SK-N-SH (cell line): ENCODE measurements around the gene BBS2. TPM values are rescaled to one million over a fixed set of nuclear protein-coding genes. Genes with fewer than 3 reads are reported as not detected.

Source experiments
- CTCF ChIA-PET: fragments of 300-600, 350-600 bp; formaldehyde crosslinking; extraction: SDS; loops from one replicate; lab custom pipeline; 2021; lab: Yijun Ruan, JAX
- POLR2A ChIA-PET: fragments of 350-600 bp; sonication (Branson Sonifier 250); formaldehyde crosslinking; extraction: SDS; loops from one replicate; lab custom pipeline; 2020; ENCODE audit warnings: antibody characterized with exemption, inconsistent platforms; lab: Yijun Ruan, JAX
- DNase-seq: peaks from one replicate; pipeline ENCODE4 v3.0.0; 2012
- H2AFZ ChIP-seq: fragments of 200-600 bp; sonication (generic); 2 replicates; pipeline ENCODE4 v1.8.1; 2016; ENCODE audit warnings: antibody characterized with exemption, mild to moderate bottlenecking, low read depth
- H3F3A ChIP-seq: fragments of 200-600 bp; sonication (generic); replicated peaks from 2 replicates; pipeline ENCODE3; 2016; ENCODE audit warnings: antibody characterized with exemption, mild to moderate bottlenecking; ENCODE audit not compliant: insufficient read depth
- H3K27ac ChIP-seq, 2 experiments: fragments of 200-500 bp in 1 of 2; fragments of 200-600 bp in 1 of 2; sonication (Bioruptor generic) in 1 of 2; sonication (generic), shearing (Covaris generic) in 1 of 2; 2 replicates each; pipeline versions ENCODE4 v1.5.1 to v1.6.1; 2014 to 2016; ENCODE audit warnings: low read depth in 2 of 2, inconsistent platforms in 1 of 2, low read length in 1 of 2, mild to moderate bottlenecking in 1 of 2, mixed read lengths in 1 of 2
- H3K27me3 ChIP-seq: fragments of 200-600 bp; sonication (generic), shearing (Covaris generic); 2 replicates; pipeline ENCODE4 v1.6.1; 2016; ENCODE audit warnings: mixed run types; ENCODE audit not compliant: insufficient read depth
- H3K36me3 ChIP-seq, 2 experiments: fragments of 200-500 bp in 1 of 2; fragments of 200-600 bp in 1 of 2; sonication (Bioruptor generic) in 1 of 2; sonication (generic) in 1 of 2; replicated peaks in 1 of 2; 2 replicates each; pipeline versions ENCODE3 to v1.5.1; 2014 to 2016; ENCODE audit warnings: low read length in 1 of 2, mild to moderate bottlenecking in 1 of 2; ENCODE audit not compliant: insufficient read depth in 2 of 2, control insufficient read depth in 1 of 2
- H3K4me1 ChIP-seq, 2 experiments: fragments of 200-500 bp in 1 of 2; fragments of 200-600 bp in 1 of 2; sonication (Bioruptor generic) in 1 of 2; sonication (generic), shearing (Covaris generic) in 1 of 2; 2 replicates each; pipeline versions ENCODE4 v1.5.1 to v1.6.1; 2014 to 2016; ENCODE audit warnings: low read depth in 1 of 2, low read length in 1 of 2, mixed run types in 1 of 2; ENCODE audit not compliant: insufficient read depth in 2 of 2, control insufficient read depth in 1 of 2
- H3K4me2 ChIP-seq: fragments of 200-600 bp; sonication (generic), shearing (Covaris generic); 2 replicates; pipeline ENCODE4 v1.6.1; 2017; ENCODE audit warnings: mixed run types
- H3K4me3 ChIP-seq, 2 experiments: fragments of 200-500 bp in 1 of 2; fragments of 200-600 bp in 1 of 2; sonication (Bioruptor generic) in 1 of 2; sonication (generic), shearing (Covaris generic) in 1 of 2; 2 replicates each; pipeline versions ENCODE4 v1.5.1 to v1.8.1; 2014 to 2016; ENCODE audit warnings: low read depth in 2 of 2, inconsistent platforms in 1 of 2, low read length in 1 of 2, mild to moderate bottlenecking in 1 of 2, mixed read lengths in 1 of 2, moderate library complexity in 1 of 2
- H3K79me2 ChIP-seq: fragments of 200-600 bp; sonication (generic); 2 replicates; pipeline ENCODE4 v1.8.1; 2017; ENCODE audit warnings: mild to moderate bottlenecking; ENCODE audit not compliant: insufficient read depth
- H3K9ac ChIP-seq: fragments of 200-600 bp; sonication (generic); 2 replicates; pipeline ENCODE4 v1.6.1; 2017; ENCODE audit warnings: mixed run types
- H3K9me2 ChIP-seq: fragments of 200-600 bp; sonication (generic); 2 replicates; pipeline ENCODE4 v1.6.1; 2017; ENCODE audit warnings: mixed run types
- H3K9me3 ChIP-seq: fragments of 200-600 bp; sonication (generic); 2 replicates; pipeline ENCODE4 v1.6.1; 2017; ENCODE audit warnings: mixed run types, mild to moderate bottlenecking, moderate library complexity
- H4K20me1 ChIP-seq: fragments of 200-600 bp; sonication (generic); 2 replicates; pipeline ENCODE4 v1.6.1; 2017; ENCODE audit warnings: mild to moderate bottlenecking, mixed run types; ENCODE audit not compliant: insufficient read depth
- ELF1 ChIP-seq: IDR thresholded peaks from 2 replicates; pipeline ENCODE4 v1.4.0; 2012
- EP300 ChIP-seq, 2 experiments: IDR thresholded peaks; 2 replicates each; pipeline versions ENCODE4 v1.4.0 to v1.6.1; 2012; ENCODE audit warnings: borderline replicate concordance in 1 of 2, low read depth in 1 of 2, low read length in 1 of 2
- FOSL2 ChIP-seq: IDR thresholded peaks from 2 replicates; pipeline ENCODE4 v1.4.0; 2012; ENCODE audit warnings: low read depth, mild to moderate bottlenecking, moderate library complexity, borderline replicate concordance
- FOXJ3 ChIP-seq: sonication (generic); formaldehyde crosslinking; IDR thresholded peaks from 2 replicates; pipeline ENCODE4 v1.5.1; 2020; ENCODE audit warnings: mild to moderate bottlenecking, missing genetic modification reagents
- GATA2 ChIP-seq: sonication (generic); formaldehyde crosslinking; IDR thresholded peaks from 2 replicates; pipeline ENCODE4 v1.5.0; 2020; ENCODE audit warnings: mild to moderate bottlenecking, missing genetic modification reagents
- JUND ChIP-seq: IDR thresholded peaks from 2 replicates; pipeline ENCODE4 v1.4.0; 2012
- MEF2A ChIP-seq: IDR thresholded peaks from 2 replicates; pipeline ENCODE4 v1.4.0; 2012; ENCODE audit warnings: low read depth, borderline replicate concordance
- NRF1 ChIP-seq: IDR thresholded peaks from 2 replicates; pipeline ENCODE4 v1.6.1; 2012; ENCODE audit warnings: low read depth, mild to moderate bottlenecking, low read length
- RAD21 ChIP-seq: IDR thresholded peaks from 2 replicates; pipeline ENCODE4 v1.6.1; 2012; ENCODE audit warnings: mild to moderate bottlenecking, low read length
- RCOR1 ChIP-seq: fragments of 150-350 bp; IDR thresholded peaks from 2 replicates; pipeline ENCODE4 v1.6.1; 2017; ENCODE audit warnings: antibody characterized with exemption, low read length
- SIN3A ChIP-seq: IDR thresholded peaks from 2 replicates; pipeline ENCODE4 v1.6.1; 2012; ENCODE audit warnings: low read depth, mild to moderate bottlenecking, low read length, moderate library complexity, borderline replicate concordance
- SMC3 ChIP-seq: IDR thresholded peaks from 2 replicates; pipeline ENCODE4 v1.6.1; 2012; ENCODE audit warnings: low read depth, low read length, improper control_type of control experiment
- TEAD4 ChIP-seq: IDR thresholded peaks from 2 replicates; pipeline ENCODE4 v1.4.0; 2012; ENCODE audit warnings: mild to moderate bottlenecking, borderline replicate concordance; ENCODE audit not compliant: insufficient read depth
- YY1 ChIP-seq: IDR thresholded peaks from 2 replicates; pipeline ENCODE4 v1.4.0; 2012; ENCODE audit warnings: low read depth, mild to moderate bottlenecking
- WGBS: methylation state at CpG from one replicate; pipeline ENCODE4 v1.1.6; 2017; ENCODE audit warnings: low lambda C conversion rate; 5-methylcytosine and 5-hydroxymethylcytosine counted together
- polyA plus RNA-seq, 3 experiments: library from polyadenylated mRNA; depleted of rRNA; stranded (reverse); fragments of >200 nt; gene quantifications; 2 replicates each; pipeline ENCODE4 v1.2.3, GENCODE V29; 2012
- TF ChIP-seq, protein P1 (sequence below): IDR thresholded peaks from 2 replicates; pipeline ENCODE4 v1.6.1; 2012; ENCODE audit warnings: mild to moderate bottlenecking, low read depth, low read length, moderate library complexity
- TF ChIP-seq, protein P2 (sequence below): IDR thresholded peaks from 2 replicates; pipeline ENCODE4 v1.4.0; 2012; ENCODE audit warnings: low read depth, borderline replicate concordance
- TF ChIP-seq, protein P3 (sequence below): fragments of 200-600 bp; sonication (generic); IDR thresholded peaks from 2 replicates; pipeline ENCODE4 v1.6.1; 2017; ENCODE audit warnings: antibody characterized with exemption, mild to moderate bottlenecking, moderate library complexity
- TF ChIP-seq, protein P4 (sequence below): IDR thresholded peaks from 2 replicates; pipeline ENCODE4 v1.4.0; 2012; ENCODE audit warnings: low read depth
- TF ChIP-seq, protein P5 (sequence below): fragments of 150-350 bp; IDR thresholded peaks from 2 replicates; pipeline ENCODE4 v1.6.1; 2016; ENCODE audit warnings: mild to moderate bottlenecking, low read depth, low read length

The BBS2 gene
- polyA plus RNA-seq, 1 of the 3 experiments (the other 2 are of a cell fraction), result 74.3 TPM

DNA sequence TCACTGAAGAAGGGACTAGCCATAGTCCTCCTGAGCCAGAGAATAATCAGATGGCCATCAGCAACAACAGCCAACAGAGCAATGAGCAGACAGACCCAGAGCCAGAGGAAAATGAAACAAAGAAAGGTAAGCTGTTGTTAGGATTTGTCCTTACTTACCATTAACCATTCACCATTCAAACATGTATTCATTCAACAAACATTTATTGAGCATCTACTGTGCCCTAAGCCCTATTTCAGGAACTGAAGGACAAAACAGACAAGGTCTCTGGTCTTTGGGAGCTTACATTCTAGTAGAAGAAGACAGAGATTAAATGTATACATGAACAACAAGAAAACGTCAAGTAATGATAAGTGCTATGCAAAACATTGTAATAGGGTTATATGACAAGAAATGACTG lies 49.2 kb downstream of the BBS2 start:
- DNase-seq, result no peak
- TF ChIP-seq SMC3 (no peak), TEAD4 (no peak), RAD21 (no peak), NRF1 (no peak), SIN3A (no peak), JUND (no peak), EP300 (IDR thresholded peaks at IDR 0.05; ENCODE audit: borderline replicate concordance in 1 of 2, low read depth in 1 of 2, low read length in 1 of 2) (no peak), FOSL2 (no peak), YY1 (no peak), ELF1 (no peak), RCOR1 (no peak), MEF2A (no peak), FOXJ3 (CRISPR knock-in tag) (no peak), GATA2 (CRISPR knock-in tag) (no peak)
- TF ChIP-seq, protein P1, sequence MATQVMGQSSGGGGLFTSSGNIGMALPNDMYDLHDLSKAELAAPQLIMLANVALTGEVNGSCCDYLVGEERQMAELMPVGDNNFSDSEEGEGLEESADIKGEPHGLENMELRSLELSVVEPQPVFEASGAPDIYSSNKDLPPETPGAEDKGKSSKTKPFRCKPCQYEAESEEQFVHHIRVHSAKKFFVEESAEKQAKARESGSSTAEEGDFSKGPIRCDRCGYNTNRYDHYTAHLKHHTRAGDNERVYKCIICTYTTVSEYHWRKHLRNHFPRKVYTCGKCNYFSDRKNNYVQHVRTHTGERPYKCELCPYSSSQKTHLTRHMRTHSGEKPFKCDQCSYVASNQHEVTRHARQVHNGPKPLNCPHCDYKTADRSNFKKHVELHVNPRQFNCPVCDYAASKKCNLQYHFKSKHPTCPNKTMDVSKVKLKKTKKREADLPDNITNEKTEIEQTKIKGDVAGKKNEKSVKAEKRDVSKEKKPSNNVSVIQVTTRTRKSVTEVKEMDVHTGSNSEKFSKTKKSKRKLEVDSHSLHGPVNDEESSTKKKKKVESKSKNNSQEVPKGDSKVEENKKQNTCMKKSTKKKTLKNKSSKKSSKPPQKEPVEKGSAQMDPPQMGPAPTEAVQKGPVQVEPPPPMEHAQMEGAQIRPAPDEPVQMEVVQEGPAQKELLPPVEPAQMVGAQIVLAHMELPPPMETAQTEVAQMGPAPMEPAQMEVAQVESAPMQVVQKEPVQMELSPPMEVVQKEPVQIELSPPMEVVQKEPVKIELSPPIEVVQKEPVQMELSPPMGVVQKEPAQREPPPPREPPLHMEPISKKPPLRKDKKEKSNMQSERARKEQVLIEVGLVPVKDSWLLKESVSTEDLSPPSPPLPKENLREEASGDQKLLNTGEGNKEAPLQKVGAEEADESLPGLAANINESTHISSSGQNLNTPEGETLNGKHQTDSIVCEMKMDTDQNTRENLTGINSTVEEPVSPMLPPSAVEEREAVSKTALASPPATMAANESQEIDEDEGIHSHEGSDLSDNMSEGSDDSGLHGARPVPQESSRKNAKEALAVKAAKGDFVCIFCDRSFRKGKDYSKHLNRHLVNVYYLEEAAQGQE, result no peak
- TF ChIP-seq, protein P2, sequence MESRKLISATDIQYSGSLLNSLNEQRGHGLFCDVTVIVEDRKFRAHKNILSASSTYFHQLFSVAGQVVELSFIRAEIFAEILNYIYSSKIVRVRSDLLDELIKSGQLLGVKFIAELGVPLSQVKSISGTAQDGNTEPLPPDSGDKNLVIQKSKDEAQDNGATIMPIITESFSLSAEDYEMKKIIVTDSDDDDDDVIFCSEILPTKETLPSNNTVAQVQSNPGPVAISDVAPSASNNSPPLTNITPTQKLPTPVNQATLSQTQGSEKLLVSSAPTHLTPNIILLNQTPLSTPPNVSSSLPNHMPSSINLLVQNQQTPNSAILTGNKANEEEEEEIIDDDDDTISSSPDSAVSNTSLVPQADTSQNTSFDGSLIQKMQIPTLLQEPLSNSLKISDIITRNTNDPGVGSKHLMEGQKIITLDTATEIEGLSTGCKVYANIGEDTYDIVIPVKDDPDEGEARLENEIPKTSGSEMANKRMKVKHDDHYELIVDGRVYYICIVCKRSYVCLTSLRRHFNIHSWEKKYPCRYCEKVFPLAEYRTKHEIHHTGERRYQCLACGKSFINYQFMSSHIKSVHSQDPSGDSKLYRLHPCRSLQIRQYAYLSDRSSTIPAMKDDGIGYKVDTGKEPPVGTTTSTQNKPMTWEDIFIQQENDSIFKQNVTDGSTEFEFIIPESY, result no peak
- TF ChIP-seq, protein P3, sequence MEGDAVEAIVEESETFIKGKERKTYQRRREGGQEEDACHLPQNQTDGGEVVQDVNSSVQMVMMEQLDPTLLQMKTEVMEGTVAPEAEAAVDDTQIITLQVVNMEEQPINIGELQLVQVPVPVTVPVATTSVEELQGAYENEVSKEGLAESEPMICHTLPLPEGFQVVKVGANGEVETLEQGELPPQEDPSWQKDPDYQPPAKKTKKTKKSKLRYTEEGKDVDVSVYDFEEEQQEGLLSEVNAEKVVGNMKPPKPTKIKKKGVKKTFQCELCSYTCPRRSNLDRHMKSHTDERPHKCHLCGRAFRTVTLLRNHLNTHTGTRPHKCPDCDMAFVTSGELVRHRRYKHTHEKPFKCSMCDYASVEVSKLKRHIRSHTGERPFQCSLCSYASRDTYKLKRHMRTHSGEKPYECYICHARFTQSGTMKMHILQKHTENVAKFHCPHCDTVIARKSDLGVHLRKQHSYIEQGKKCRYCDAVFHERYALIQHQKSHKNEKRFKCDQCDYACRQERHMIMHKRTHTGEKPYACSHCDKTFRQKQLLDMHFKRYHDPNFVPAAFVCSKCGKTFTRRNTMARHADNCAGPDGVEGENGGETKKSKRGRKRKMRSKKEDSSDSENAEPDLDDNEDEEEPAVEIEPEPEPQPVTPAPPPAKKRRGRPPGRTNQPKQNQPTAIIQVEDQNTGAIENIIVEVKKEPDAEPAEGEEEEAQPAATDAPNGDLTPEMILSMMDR, result no peak
- TF ChIP-seq, protein P4, sequence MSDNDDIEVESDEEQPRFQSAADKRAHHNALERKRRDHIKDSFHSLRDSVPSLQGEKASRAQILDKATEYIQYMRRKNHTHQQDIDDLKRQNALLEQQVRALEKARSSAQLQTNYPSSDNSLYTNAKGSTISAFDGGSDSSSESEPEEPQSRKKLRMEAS, result no peak
- TF ChIP-seq, protein P5, sequence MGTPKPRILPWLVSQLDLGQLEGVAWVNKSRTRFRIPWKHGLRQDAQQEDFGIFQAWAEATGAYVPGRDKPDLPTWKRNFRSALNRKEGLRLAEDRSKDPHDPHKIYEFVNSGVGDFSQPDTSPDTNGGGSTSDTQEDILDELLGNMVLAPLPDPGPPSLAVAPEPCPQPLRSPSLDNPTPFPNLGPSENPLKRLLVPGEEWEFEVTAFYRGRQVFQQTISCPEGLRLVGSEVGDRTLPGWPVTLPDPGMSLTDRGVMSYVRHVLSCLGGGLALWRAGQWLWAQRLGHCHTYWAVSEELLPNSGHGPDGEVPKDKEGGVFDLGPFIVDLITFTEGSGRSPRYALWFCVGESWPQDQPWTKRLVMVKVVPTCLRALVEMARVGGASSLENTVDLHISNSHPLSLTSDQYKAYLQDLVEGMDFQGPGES, result no peak
- TF ChIP-seq, all 33 proteins: peak for 0
- peaks cover 0 to 2% of the 10 kb centered on the region in 2 experiments; a peak in 1 of 4 replicates for H3K4me1 ChIP-seq
- H3K79me2 ChIP-seq, result no peaks in the 10 kb centered on the region
- H2AFZ ChIP-seq, result no peak overlapping the region
- no peak overlapping the region for H3K4me3 ChIP-seq
- CTCF ChIA-PET, result no interaction called here
- H3F3A ChIP-seq, result peaks cover 8% of the 10 kb centered on the region
- WGBS, result 96% methylated on average over 1 of the region's 1 CpG
- no peaks in the 10 kb centered on the region for H4K20me1 ChIP-seq
- POLR2A ChIA-PET, result no interaction called here
- H3K27me3 ChIP-seq, result no peaks in the 10 kb centered on the region
- H3K9me3 ChIP-seq, result no peaks in the 10 kb centered on the region
- no peak overlapping the region for H3K9ac ChIP-seq
- H3K27ac ChIP-seq, result no peak overlapping the region
- no peak overlapping the region for H3K4me2 ChIP-seq
- H3K36me3 ChIP-seq, result peaks cover 84 to 90% of the 10 kb centered on the region in 2 experiments
- no peaks in the 10 kb centered on the region for H3K9me2 ChIP-seq
